Measurements from ENCODE around the gene HNF4A. TPM values are rescaled to one million over a fixed set of nuclear protein-coding genes. Genes with fewer than 3 reads are reported as not detected.
A peak's percentile ranks its signal among the peaks of the same experiment; 100 is the strongest.

HNF4A gene
- total and polyA plus RNA-seq, 2 of the 13 experiments (the other 11 are each of a cell fraction or from before 2014, with no cell fraction given): 80.9 to 169 TPM

DNA sequence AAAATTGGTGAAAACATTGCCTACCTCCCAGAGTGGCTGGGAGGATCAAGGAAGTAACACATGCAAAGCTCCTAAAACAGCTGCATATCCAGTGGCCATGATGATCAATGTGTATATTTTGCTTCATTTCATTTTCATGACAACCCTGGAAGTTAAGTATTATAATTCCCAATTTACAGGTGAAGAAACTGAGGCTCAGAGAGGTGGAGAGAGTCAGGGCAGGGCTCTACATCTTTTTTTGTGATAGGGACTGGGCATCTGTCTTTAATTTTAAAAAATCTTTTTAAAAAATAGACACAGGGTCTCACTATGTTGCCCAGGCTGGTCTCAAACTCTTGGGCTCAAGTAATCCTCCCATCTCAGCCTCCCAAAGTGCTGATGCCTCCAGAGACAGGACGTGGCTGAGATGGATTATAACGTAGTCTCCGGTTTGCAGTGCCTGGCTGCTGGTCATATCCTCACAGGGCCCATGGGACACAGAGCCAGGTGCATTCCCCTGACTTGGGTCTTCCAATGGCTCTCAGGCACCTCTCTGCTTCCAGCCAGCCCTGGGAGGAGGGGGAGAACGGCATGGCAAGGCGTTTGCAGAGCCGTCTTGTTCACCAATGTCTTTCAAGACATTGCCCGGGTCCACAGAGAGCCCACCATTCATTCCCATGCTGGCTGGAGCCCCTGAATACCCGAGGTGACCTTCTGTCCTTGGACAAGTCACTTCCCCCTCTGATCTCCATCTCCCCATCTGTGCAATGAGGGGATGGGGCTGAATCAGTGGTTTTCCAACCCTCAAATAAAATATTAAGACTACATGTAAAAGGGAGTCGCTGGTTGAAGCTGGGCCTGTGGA lies 38.3 kb downstream of the HNF4A start (continued):
- TF ChIP-seq, protein P1, sequence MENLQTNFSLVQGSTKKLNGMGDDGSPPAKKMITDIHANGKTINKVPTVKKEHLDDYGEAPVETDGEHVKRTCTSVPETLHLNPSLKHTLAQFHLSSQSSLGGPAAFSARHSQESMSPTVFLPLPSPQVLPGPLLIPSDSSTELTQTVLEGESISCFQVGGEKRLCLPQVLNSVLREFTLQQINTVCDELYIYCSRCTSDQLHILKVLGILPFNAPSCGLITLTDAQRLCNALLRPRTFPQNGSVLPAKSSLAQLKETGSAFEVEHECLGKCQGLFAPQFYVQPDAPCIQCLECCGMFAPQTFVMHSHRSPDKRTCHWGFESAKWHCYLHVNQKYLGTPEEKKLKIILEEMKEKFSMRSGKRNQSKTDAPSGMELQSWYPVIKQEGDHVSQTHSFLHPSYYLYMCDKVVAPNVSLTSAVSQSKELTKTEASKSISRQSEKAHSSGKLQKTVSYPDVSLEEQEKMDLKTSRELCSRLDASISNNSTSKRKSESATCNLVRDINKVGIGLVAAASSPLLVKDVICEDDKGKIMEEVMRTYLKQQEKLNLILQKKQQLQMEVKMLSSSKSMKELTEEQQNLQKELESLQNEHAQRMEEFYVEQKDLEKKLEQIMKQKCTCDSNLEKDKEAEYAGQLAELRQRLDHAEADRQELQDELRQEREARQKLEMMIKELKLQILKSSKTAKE (CRISPR knock-in tag; IDR thresholded peaks at IDR 0.05; ENCODE audit: borderline replicate concordance): no peak
- TF ChIP-seq ZFP37 (CRISPR knock-in tag; IDR thresholded peaks at IDR 0.05; ENCODE audit: borderline replicate concordance) (no peak), ZNF263 (CRISPR knock-in tag; IDR thresholded peaks at IDR 0.05) (no peak), HMG20A (CRISPR knock-in tag; IDR thresholded peaks at IDR 0.05; ENCODE audit: borderline replicate concordance) (no peak), NONO (IDR thresholded peaks at IDR 0.05) (no peak), NONO (CRISPR knock-in tag; conservative IDR thresholded peaks at IDR 0.05) (no peak), NR0B2 (CRISPR knock-in tag; IDR thresholded peaks at IDR 0.05) (no peak), ZNF432 (CRISPR knock-in tag; IDR thresholded peaks at IDR 0.05; ENCODE audit: borderline replicate concordance) (no peak), KLF12 (CRISPR knock-in tag; IDR thresholded peaks at IDR 0.05; ENCODE audit: borderline replicate concordance) (no peak; the same call in 1 of the 2 replicates), ARHGAP35 (CRISPR knock-in tag; IDR thresholded peaks at IDR 0.05; ENCODE audit: borderline replicate concordance) (no peak), KLF16 (CRISPR knock-in tag; IDR thresholded peaks at IDR 0.05) (no peak; a peak in 1 of 4 replicates), ZNF556 (CRISPR knock-in tag; IDR thresholded peaks at IDR 0.05; ENCODE audit: borderline replicate concordance) (0 out of 2 replicates have a peak, but pooled peaks have one; percentile 15), KLF15 (CRISPR knock-in tag; IDR thresholded peaks at IDR 0.05; ENCODE audit: borderline replicate concordance) (no peak), ZNF350 (CRISPR knock-in tag; IDR thresholded peaks at IDR 0.05; ENCODE audit: borderline replicate concordance, low read depth) (peak; percentile 4; the same call in 1 of the 2 replicates), MEIS2 (CRISPR knock-in tag; IDR thresholded peaks at IDR 0.05) (peak; percentile 52; the same call in 1 of the 2 replicates), ZNF512B (CRISPR knock-in tag; IDR thresholded peaks at IDR 0.05; ENCODE audit: borderline replicate concordance) (no peak; the same call in 1 of the 2 replicates), FOXA1 (IDR thresholded peaks at IDR 0.05) (no peak), FOXA1 (CRISPR knock-in tag; IDR thresholded peaks at IDR 0.05) (no peak), HNRNPH1 (optimal IDR thresholded peaks at IDR 0.05; ENCODE audit: low read depth, low read length) (no peak), TBP (CRISPR knock-in tag; IDR thresholded peaks at IDR 0.05) (no peak), ZNF563 (CRISPR knock-in tag; IDR thresholded peaks at IDR 0.05) (0 out of 2 replicates have a peak, but pooled peaks have one; percentile 9), EEA1 (CRISPR knock-in tag; IDR thresholded peaks at IDR 0.05; ENCODE audit: borderline replicate concordance) (no peak), CHCHD3 (CRISPR knock-in tag; IDR thresholded peaks at IDR 0.05) (no peak)
